HG03378 (cell line): ENCODE data around the gene C5orf58.
"Not testable (repeated sequence)": the region's sequence is repeated elsewhere in the genome, so short reads cannot be mapped to it uniquely, and the experiment has no call there.

Experiments
- ATAC-seq: cut with Tn5 transposase; IDR thresholded peaks from one replicate; pipeline ENCODE4 v1.9.1; 2021; ENCODE audit warnings: mild to moderate bottlenecking, moderate library complexity; ENCODE audit not compliant: unreplicated experiment

C5orf58 gene

GRCh38 chr5:170223360-170223759 is 9.4 kb upstream of the C5orf58 start:
- ATAC-seq = no peak

- no peak for ATAC-seq
Observed at GRCh38 chr5:170223906-170224305, 8.9 kb upstream of the C5orf58 start.

GRCh38 chr5:170225326-170226128 is 7.3 kb upstream of the C5orf58 start:
- ATAC-seq = no peak

GRCh38 chr5:170226129-170226615 is 6.6 kb upstream of the C5orf58 start:
- ATAC-seq = no peak

GRCh38 chr5:170226661-170227060 is 6.1 kb upstream of the C5orf58 start:
- no peak for ATAC-seq

- no peak for ATAC-seq
Observed at GRCh38 chr5:170228762-170229435, 3.9 kb upstream of the C5orf58 start.

- no peak for ATAC-seq
Observed at GRCh38 chr5:170233358-170233892, 640 bp downstream of the C5orf58 start.

GRCh38 chr5:170235876-170236864 is 3.4 kb downstream of the C5orf58 start:
- ATAC-seq = no peak

- ATAC-seq = no peak
Observed at GRCh38 chr5:170238456-170239196, 5.8 kb downstream of the C5orf58 start.

GRCh38 chr5:170245436-170245835 is 12.7 kb downstream of the C5orf58 start:
- not testable (repeated sequence) for ATAC-seq

GRCh38 chr5:170246126-170246870 is 13.5 kb downstream of the C5orf58 start:
- ATAC-seq = no peak

GRCh38 chr5:170247363-170247762 is 14.6 kb downstream of the C5orf58 start:
- no peak for ATAC-seq

- no peak for ATAC-seq
Observed at GRCh38 chr5:170248172-170248930, 15.6 kb downstream of the C5orf58 start.

GRCh38 chr5:170248931-170249227 is 16.1 kb downstream of the C5orf58 start:
- not testable (repeated sequence) for ATAC-seq

- no peak for ATAC-seq
Observed at GRCh38 chr5:170249355-170249754, 16.6 kb downstream of the C5orf58 start.

GRCh38 chr5:170250810-170251317 is 18.1 kb downstream of the C5orf58 start:
- no peak for ATAC-seq

GRCh38 chr5:170251462-170251861 is 18.7 kb downstream of the C5orf58 start:
- no peak for ATAC-seq

- ATAC-seq = no peak
Observed at GRCh38 chr5:170252109-170252508, 19.3 kb downstream of the C5orf58 start.
